HG03108 (cell line): ENCODE results near the gene PET100.
"Not testable (repeated sequence)": the region's sequence is repeated elsewhere in the genome, so short reads cannot be mapped to it uniquely, and the experiment has no call there.

Source experiments
- ATAC-seq: cut with Tn5 transposase; IDR thresholded peaks from one replicate; pipeline ENCODE4 v1.9.1; 2021; ENCODE audit warnings: moderate library complexity; ENCODE audit not compliant: unreplicated experiment

Gene PET100

GRCh38 chr19:7632340-7633203, 3.0 kb downstream of the PET100 start:
- no peak for ATAC-seq

- no peak for ATAC-seq
These were observed 4.1 kb downstream of the PET100 start, which contains the start of gene PCP2 for GRCh38 chr19:7633698-7634097. Gene PCP2 (minus strand): TSS chr19:7633719. CDS start chr19:7633457, 262 bp downstream.

- ATAC-seq = no peak
These were observed 6.1 kb downstream of the PET100 start for GRCh38 chr19:7635670-7636069.

GRCh38 chr19:7636317-7636690, 6.7 kb downstream of the PET100 start:
- ATAC-seq = no peak

GRCh38 chr19:7636691-7637373, 7.2 kb downstream of the PET100 start, which contains the start of gene STXBP2:
Gene STXBP2 (plus strand): TSS chr19:7637110. CDS start chr19:7637150, 40 bp downstream.
- ATAC-seq = peak; percentile 60

- ATAC-seq = peak; percentile 9
These were observed 8.0 kb downstream of the PET100 start for GRCh38 chr19:7637374-7638256.

- no peak for ATAC-seq
These were observed 9.3 kb downstream of the PET100 start for GRCh38 chr19:7638802-7639465.

GRCh38 chr19:7639863-7640348, 10.3 kb downstream of the PET100 start:
- no peak for ATAC-seq

GRCh38 chr19:7640803-7641202, 11.2 kb downstream of the PET100 start:
- ATAC-seq = no peak

- no peak for ATAC-seq
These were observed 12.0 kb downstream of the PET100 start for GRCh38 chr19:7641290-7642276.

GRCh38 chr19:7642295-7643030, 12.9 kb downstream of the PET100 start:
- ATAC-seq = no peak

- no peak for ATAC-seq
These were observed 13.4 kb downstream of the PET100 start for GRCh38 chr19:7643031-7643415.

GRCh38 chr19:7643629-7644549, 14.3 kb downstream of the PET100 start:
- not testable (repeated sequence) for ATAC-seq

- ATAC-seq = no peak
These were observed 14.9 kb downstream of the PET100 start for GRCh38 chr19:7644550-7644877.

GRCh38 chr19:7645163-7645562, 15.6 kb downstream of the PET100 start:
- ATAC-seq = no peak

GRCh38 chr19:7645656-7646425, 16.2 kb downstream of the PET100 start:
- no peak for ATAC-seq

GRCh38 chr19:7646426-7646700, 16.8 kb downstream of the PET100 start:
- ATAC-seq = no peak
